ENCODE results near the gene GALNT1. TPM values are rescaled to one million over a fixed set of nuclear protein-coding genes. Genes with fewer than 3 reads are reported as not detected.
"Not testable (repeated sequence)": the region's sequence is repeated elsewhere in the genome, so short reads cannot be mapped to it uniquely, and the experiment has no call there.

The GALNT1 gene
- total RNA-seq, 4 donors from 2014 or later: 47.6 to 129 (median 73.5) TPM

GRCh38 chr18:35570182-35570581 lies 11.4 kb upstream of the GALNT1 start:
- Histone ChIP-seq H3K4me1 (peaks cover 0 to 12% (median 0%) of the 10 kb centered on the region in 3 donors), H3K4me3 (no peak overlapping the region), H3K9me3 (no peaks in the 10 kb centered on the region), H3K27ac (no peak overlapping the region), H3K36me3 (no peaks in the 10 kb centered on the region), H3K27me3 (no peaks in the 10 kb centered on the region)
- 38 to 50% methylated on average over 2 of the region's 2 CpGs for WGBS, 2 donors
- no peak for TF ChIP-seq CTCF (IDR thresholded peaks at IDR 0.05)
- TF ChIP-seq POLR2A (IDR thresholded peaks at IDR 0.05): no peak
- intact Hi-C loops (cut with DNase I): loop anchor here (10.0 kb wide), 1 partner anchor 55 kb away; no protein-coding TSS in a partner anchor
- no peak for DNase-seq

- 74% methylated on average over 1 of the region's 1 CpG for WGBS, 2 donors
- Histone ChIP-seq H3K27ac (no peak overlapping the region), H3K4me3 (no peak overlapping the region), H3K27me3 (no peaks in the 10 kb centered on the region), H3K9me3 (no peaks in the 10 kb centered on the region), H3K4me1 (peaks cover 0 to 12% (median 0%) of the 10 kb centered on the region in 3 donors), H3K36me3 (no peaks in the 10 kb centered on the region)
- intact Hi-C loops (cut with DNase I): loop anchor here (10.0 kb wide), 1 partner anchor 56 kb away; no protein-coding TSS in a partner anchor
- no peak for DNase-seq
- TF ChIP-seq CTCF (IDR thresholded peaks at IDR 0.05) (no peak), POLR2A (IDR thresholded peaks at IDR 0.05) (no peak)
Observed at GRCh38 chr18:35571138-35571537, 10.4 kb upstream of the GALNT1 start.

GRCh38 chr18:35572644-35573043 lies 8.9 kb upstream of the GALNT1 start:
- no peak for DNase-seq
- H3K4me1 ChIP-seq: peaks cover 0 to 12% (median 0%) of the 10 kb centered on the region in 3 donors
- intact Hi-C loops (cut with DNase I): loop anchor here (10.0 kb wide), 1 partner anchor 58 kb away; no protein-coding TSS in a partner anchor
- no peak for TF ChIP-seq CTCF (IDR thresholded peaks at IDR 0.05)
- no peak for TF ChIP-seq POLR2A (IDR thresholded peaks at IDR 0.05)
- no peaks in the 10 kb centered on the region for H3K27me3 ChIP-seq
- H3K4me3 ChIP-seq: no peak overlapping the region
- WGBS, 2 donors: 75 to 82% methylated on average over 6 of the region's 6 CpGs
- no peaks in the 10 kb centered on the region for H3K36me3 ChIP-seq
- no peaks in the 10 kb centered on the region for H3K9me3 ChIP-seq
- no peak overlapping the region for H3K27ac ChIP-seq

GRCh38 chr18:35573531-35573930 lies 8.0 kb upstream of the GALNT1 start:
- Histone ChIP-seq H3K36me3 (no peaks in the 10 kb centered on the region), H3K4me3 (no peak overlapping the region), H3K27ac (no peak overlapping the region), H3K27me3 (no peaks in the 10 kb centered on the region), H3K9me3 (no peaks in the 10 kb centered on the region), H3K4me1 (peaks cover 0 to 12% (median 0%) of the 10 kb centered on the region in 3 donors)
- 72 to 85% methylated on average over 2 of the region's 2 CpGs for WGBS, 2 donors
- intact Hi-C loops (cut with DNase I): loop anchor here (10.0 kb wide), 1 partner anchor 59 kb away; no protein-coding TSS in a partner anchor
- DNase-seq: no peak
- no peak for TF ChIP-seq CTCF (IDR thresholded peaks at IDR 0.05)
- no peak for TF ChIP-seq POLR2A (IDR thresholded peaks at IDR 0.05)

GRCh38 chr18:35576240-35576845 lies 5.2 kb upstream of the GALNT1 start:
- peaks cover 0 to 11% (median 0%) of the 10 kb centered on the region in 3 donors for H3K4me1 ChIP-seq
- not testable (repeated sequence) for H3K27ac ChIP-seq, H3K4me3 ChIP-seq, H3K27me3 ChIP-seq, H3K36me3 ChIP-seq, DNase-seq, H3K9me3 ChIP-seq
- 90 to 94% methylated on average over 6 of the region's 6 CpGs for WGBS, 2 donors
- intact Hi-C loops (cut with DNase I): loop anchor here (10.0 kb wide), 1 partner anchor 62 kb away; no protein-coding TSS in a partner anchor

Measured in esophagus squamous epithelium (tissue), 5 donors.